GM13977 (cell line): ENCODE measurements around the gene CRB3.
"Not testable (repeated sequence)": the region's sequence is repeated elsewhere in the genome, so short reads cannot be mapped to it uniquely, and the experiment has no call there.

ENCODE experiments used
- DNase-seq: peaks from one replicate; pipeline ENCODE4 v3.0.0; 2012; ENCODE audit warnings: low spot score
- in situ Hi-C: fragments of 300-500 bp; cut with MboI; formaldehyde crosslinking; loops from one replicate; pipeline ENCODE4 v1.12.0; 2022; ENCODE audit warnings: low sequenced_read_pairs, low pct_unique_long_range_greater_than_20kb, mixed read lengths, inconsistent platforms; ENCODE audit not compliant: unreplicated experiment
- TF ChIP-seq, protein P1 (sequence below): IDR thresholded peaks from 2 replicates; pipeline ENCODE4 v1.5.1; 2012; ENCODE audit warnings: mild to moderate bottlenecking, control low read depth; ENCODE audit not compliant: insufficient read depth; ENCODE audit errors: extremely low read depth, missing control alignments

CRB3 gene

DNA sequence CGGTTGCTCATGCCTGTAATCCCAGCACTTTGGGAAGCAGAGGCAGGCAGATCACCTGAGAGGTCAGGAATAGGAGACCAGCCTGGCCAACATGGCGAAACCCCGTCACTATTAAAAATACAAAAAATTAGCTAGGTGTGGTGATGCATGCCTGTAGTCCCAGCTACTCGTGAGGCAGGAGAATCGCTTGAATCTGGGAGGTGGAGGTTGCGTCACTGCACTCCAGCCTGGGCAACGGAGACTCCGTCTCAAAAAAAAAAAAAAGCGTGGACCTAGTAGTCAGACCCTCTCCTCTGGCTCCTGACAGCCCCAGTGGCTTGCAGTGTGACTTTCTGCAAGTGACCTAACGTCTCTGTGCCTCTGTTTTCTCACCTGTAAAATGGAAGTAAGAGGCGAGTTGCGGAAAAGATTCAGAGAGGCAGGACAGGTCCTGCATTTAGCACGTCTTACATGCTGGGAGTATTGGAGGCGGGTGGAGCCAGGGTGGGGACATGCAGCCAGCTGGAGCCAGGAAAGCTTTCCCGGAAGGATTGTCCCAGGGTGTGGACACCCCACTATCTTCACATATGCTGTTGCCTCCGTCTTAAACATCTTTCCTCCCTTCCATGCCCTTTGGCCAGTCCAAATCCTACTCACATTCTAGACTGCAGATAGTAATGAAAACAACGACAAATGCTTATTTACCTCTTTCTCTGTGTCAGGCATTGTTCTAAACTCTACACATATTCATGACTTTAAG lies 35.1 kb downstream of the CRB3 start:
- DNase-seq = peak; percentile 7
- in situ Hi-C loops = no loop called here
- TF ChIP-seq, protein P1, sequence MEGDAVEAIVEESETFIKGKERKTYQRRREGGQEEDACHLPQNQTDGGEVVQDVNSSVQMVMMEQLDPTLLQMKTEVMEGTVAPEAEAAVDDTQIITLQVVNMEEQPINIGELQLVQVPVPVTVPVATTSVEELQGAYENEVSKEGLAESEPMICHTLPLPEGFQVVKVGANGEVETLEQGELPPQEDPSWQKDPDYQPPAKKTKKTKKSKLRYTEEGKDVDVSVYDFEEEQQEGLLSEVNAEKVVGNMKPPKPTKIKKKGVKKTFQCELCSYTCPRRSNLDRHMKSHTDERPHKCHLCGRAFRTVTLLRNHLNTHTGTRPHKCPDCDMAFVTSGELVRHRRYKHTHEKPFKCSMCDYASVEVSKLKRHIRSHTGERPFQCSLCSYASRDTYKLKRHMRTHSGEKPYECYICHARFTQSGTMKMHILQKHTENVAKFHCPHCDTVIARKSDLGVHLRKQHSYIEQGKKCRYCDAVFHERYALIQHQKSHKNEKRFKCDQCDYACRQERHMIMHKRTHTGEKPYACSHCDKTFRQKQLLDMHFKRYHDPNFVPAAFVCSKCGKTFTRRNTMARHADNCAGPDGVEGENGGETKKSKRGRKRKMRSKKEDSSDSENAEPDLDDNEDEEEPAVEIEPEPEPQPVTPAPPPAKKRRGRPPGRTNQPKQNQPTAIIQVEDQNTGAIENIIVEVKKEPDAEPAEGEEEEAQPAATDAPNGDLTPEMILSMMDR = no peak

DNA sequence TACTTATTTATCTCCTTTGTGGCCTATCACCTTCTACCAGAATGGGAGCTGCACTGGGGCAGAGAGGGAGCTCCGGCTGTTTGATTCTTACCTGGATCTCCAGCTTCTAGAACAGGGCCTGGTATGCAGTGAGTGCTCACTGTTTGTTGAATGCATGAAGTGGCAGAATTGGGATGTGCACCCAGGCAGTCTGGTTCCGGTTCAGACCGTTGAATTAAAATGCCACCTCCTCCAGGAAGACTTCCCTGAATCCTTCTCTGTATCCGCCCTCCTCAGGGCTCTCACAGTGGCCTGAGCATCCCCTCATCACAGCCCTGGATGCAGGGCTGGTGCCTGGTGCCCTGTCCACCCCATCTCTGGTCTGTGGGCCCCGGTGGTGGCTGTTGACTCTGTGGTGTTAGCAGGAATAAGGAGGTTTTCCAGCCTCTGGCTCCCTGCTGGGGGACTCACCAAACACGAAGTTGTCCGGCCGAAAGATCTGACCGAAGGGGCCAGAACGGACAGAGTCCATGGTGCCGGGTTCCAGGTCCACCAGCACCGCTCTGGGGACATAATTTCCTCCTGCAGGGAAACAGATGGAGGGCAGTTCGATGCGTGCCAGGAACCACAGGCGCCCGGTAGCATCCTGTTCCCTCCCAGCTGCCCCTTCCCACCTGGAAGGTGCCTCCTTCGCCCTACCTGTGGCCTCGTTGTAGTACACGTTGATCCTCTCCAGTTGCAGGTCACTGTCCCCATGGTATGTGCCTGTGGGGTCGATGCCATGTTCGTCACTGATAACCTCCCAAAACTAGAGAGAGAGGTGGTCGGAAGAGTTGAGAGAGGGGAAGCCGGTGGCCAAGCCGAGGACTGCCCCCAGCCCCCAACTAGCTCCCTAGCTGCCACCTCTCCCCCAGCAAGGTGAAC lies 37.0 kb downstream of the CRB3 start:
- peak; percentile 21 for DNase-seq
- TF ChIP-seq, protein P1 = no peak
- in situ Hi-C loops = loop anchor here (25.0 kb wide), 1 partner anchor 361 kb away; no protein-coding TSS in a partner anchor

DNA sequence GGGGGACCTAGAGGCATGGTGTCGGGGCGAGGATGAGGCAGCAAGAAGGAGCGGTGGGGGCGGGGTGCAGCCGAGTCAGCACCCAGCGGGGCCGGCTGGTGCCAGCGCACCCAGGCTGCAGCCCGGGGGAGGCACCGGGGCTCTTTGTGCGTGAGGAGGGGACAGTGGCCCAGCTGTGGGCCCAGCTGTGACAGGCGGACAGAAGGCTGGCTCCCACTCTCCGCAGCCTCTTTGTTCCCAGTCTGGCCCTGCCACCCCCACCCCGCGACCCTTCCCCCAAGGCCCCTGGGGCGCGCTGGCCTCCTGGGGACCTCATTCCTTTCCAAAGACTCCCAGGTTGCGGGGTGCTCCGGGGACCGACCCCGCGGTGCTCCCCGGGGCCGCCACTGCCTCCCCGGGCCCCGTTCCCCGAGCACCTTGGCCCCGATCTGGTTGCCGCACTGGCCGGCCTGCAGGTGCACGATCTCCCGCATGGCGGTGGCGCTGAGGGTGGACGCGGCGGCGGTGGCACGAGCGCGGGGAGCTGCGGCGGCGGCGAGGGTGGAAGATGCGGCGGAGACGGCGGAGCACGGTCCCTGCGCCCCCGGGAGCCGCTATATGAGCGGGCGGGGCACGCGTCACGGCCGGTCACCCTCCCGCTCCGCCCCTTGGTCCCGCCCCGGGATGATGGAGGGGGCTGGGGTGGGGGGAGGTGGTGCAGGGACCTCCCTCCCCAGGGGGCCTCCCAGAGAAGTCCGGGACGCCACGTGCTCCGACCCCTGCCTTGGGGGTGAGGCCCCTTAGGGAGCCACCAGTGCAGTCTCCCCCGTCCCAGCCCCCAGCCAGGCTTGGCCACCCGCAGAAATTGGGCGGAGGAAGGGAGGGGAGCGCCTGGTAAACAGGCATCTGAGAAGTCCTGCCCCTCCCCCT lies 37.9 kb downstream of the CRB3 start, which contains the start of gene TUBB4A:
TSS of gene TUBB4A (minus strand) at position 570 of the 909 bp plus-strand sequence. CDS start at position 473, 97 bp downstream.
- in situ Hi-C loops = loop anchor here (25.0 kb wide), 1 partner anchor 360 kb away; no protein-coding TSS in a partner anchor
- DNase-seq = peak; percentile 85
- TF ChIP-seq, protein P1 = no peak

DNA sequence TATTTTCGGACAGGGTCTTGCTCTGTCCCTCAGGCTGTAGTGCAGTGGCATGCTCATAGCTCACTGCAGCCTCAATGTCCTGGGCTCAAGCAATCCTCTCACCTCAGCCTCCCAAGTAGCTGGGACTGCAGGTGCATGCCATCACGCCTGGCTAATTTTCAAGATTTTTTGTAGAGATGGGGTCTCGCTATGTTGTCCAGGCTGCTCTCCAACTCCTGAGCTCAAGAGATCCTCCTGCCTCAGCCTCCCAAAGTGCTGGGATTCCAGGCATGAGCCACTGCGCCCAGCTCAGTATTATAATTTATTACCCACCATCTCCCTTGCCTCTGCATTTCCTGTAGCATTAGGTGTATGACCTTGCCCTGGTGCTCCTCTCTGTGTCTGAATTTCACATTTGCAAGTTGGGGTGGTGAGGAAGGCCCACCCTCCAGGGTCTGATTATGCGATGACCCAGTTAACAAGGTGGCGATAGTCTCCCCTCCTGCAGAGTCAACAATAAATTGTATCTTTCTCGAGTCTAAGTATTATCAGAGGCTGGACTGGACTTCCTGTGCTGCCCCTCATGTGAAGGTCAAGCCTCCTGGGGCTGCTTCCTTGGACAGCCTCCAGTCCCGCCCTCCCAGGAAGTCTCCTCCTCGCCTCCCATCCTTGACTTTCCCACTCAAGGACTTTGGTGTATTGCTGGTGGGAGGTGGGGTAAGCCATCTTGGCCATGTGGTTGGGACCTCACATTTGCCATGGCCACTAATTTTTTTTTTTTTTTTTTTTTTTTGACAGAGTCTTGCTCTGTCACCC lies 39.5 kb downstream of the CRB3 start:
- DNase-seq = peak; percentile 22
- in situ Hi-C loops = loop anchor here (25.0 kb wide), 1 partner anchor 359 kb away; no protein-coding TSS in a partner anchor
- TF ChIP-seq, protein P1 = no peak

DNA sequence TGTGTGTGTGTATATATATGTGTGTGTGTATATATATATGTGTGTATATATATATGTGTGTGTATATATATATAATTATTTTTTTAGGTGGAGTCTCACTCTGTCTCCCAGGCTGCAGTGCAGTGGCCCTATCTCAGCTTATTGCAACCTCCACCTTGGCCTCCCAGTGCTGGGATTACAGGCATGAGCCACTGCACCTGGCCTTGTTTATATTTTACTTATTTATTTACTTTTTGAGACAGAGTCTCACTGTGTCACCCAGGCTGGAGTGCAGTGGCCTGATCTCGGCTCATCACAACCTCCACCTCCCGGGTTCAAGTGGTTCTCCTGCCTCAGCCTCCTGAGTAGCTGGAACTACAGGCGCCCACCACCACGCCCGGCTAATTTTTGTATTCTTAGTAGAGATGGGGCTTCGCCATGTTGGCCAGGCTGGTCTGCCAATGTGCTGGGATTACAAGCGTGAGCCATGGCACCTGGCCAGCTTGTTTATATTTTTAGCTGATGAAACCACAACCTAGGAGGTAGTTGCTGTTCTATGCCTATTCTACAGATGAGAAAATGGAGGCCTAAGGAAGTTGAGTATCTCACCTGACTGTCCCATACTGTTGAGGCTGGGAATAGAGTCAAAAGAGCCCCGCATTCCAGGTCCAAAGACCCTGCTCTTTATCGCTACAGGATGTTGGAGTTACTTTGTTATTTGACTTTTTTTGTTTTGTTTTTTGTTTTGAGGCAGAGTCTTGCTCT lies 44.1 kb downstream of the CRB3 start:
- DNase-seq = not testable (repeated sequence)
- in situ Hi-C loops = loop anchor here (25.0 kb wide), 1 partner anchor 354 kb away; no protein-coding TSS in a partner anchor
